Caco-2 (cell line): ENCODE measurements around the gene TENM3. TPM values are rescaled to one million over a fixed set of nuclear protein-coding genes. Genes with fewer than 3 reads are reported as not detected.

Source experiments
- BruUV-seq: library from RNA; stranded (reverse); fragments of 400-500 nt; replicated peaks from 2 replicates; lab custom pipeline; 2021; lab: Mats Ljungman, UMichigan
- CTCF ChIA-PET: fragments of 300-600 bp; sonication (Branson Sonifier 250); formaldehyde crosslinking; loops from one replicate; lab custom pipeline; 2022; ENCODE audit warnings: antibody characterized with exemption; lab: Charles Lee
- POLR2A ChIA-PET: fragments of 300-600 bp; sonication (Branson Sonifier 250); formaldehyde crosslinking; loops from one replicate; lab custom pipeline; 2022; ENCODE audit warnings: antibody characterized with exemption; lab: Charles Lee
- DNase-seq, 2 experiments: peaks; one replicate each; pipeline versions ENCODE4 v3.0.0 to v3.0.0-alpha.2; 2020 to 2022
- H3K27me3 ChIP-seq: replicated peaks from 2 replicates; pipeline ENCODE4 v1.6.0; 2011; ENCODE audit warnings: low read length; ENCODE audit not compliant: control insufficient read depth, insufficient read depth
- H3K36me3 ChIP-seq: 2 replicates; pipeline ENCODE4 v1.5.1; 2011; ENCODE audit warnings: low read length; ENCODE audit not compliant: control insufficient read depth, insufficient read depth
- H3K4me1 ChIP-seq: fragments of 250-450 bp; sonication (Bioruptor Pico); 2 replicates; pipeline ENCODE4 v1.5.1; 2020; ENCODE audit warnings: mild to moderate bottlenecking
- H3K4me3 ChIP-seq: 2 replicates; pipeline ENCODE4 v1.5.1; 2011; ENCODE audit warnings: low read depth, mild to moderate bottlenecking, control low read depth, low read length
- H3K9me3 ChIP-seq: fragments of 250-450 bp; sonication (Bioruptor Pico); 2 replicates; pipeline ENCODE4 v1.5.1; 2020; ENCODE audit warnings: mild to moderate bottlenecking, moderate library complexity
- H3K27ac Mint-ChIP-seq: one replicate; pipeline ENCODE4 v1.8.0; 2022; ENCODE audit warnings: mixed read lengths; ENCODE audit not compliant: unreplicated experiment
- H3K27me3 Mint-ChIP-seq: one replicate; pipeline ENCODE4 v1.8.0; 2022; ENCODE audit warnings: mixed read lengths; ENCODE audit not compliant: insufficient read depth, unreplicated experiment
- H3K36me3 Mint-ChIP-seq: one replicate; pipeline ENCODE4 v1.8.0; 2022; ENCODE audit warnings: mild to moderate bottlenecking, mixed read lengths; ENCODE audit not compliant: insufficient read depth, unreplicated experiment
- H3K4me1 Mint-ChIP-seq: one replicate; pipeline ENCODE4 v1.8.0; 2022; ENCODE audit warnings: low read depth, mixed read lengths; ENCODE audit not compliant: unreplicated experiment
- H3K4me3 Mint-ChIP-seq: one replicate; pipeline ENCODE4 v1.8.0; 2022; ENCODE audit warnings: mild to moderate bottlenecking, moderate library complexity, mixed read lengths; ENCODE audit not compliant: unreplicated experiment
- H3K9me3 Mint-ChIP-seq: one replicate; pipeline ENCODE4 v1.8.0; 2022; ENCODE audit warnings: mixed read lengths; ENCODE audit not compliant: unreplicated experiment
- CTCF ChIP-seq, 2 experiments: fragments of 200-600 bp in 1 of 2; IDR thresholded peaks; 1 replicate in 1 of 2; 2 replicates in 1 of 2; pipeline versions ENCODE4 v1.5.1 to v1.8.0; 2011 to 2022; ENCODE audit warnings: antibody characterized with exemption in 1 of 2, control low read depth in 1 of 2, inconsistent platforms in 1 of 2, low read depth in 1 of 2, low read length in 1 of 2, mild to moderate bottlenecking in 1 of 2, moderate library complexity in 1 of 2; ENCODE audit not compliant: insufficient read depth in 1 of 2, severe bottlenecking in 1 of 2, unreplicated experiment in 1 of 2
- intact Hi-C: fragments of 100-400 bp; cut with micrococcal nuclease; formaldehyde crosslinking; loops from one replicate; pipeline ENCODE4 v1.10.0; 2022; ENCODE audit not compliant: unreplicated experiment
- total RNA-seq: library from RNA; stranded (reverse); gene quantifications from 2 replicates; pipeline ENCODE4 v1.2.3, GENCODE V29; 2022

Gene TENM3
- total RNA-seq, 1 experiment from 2014 or later = 94.7 TPM

DNA sequence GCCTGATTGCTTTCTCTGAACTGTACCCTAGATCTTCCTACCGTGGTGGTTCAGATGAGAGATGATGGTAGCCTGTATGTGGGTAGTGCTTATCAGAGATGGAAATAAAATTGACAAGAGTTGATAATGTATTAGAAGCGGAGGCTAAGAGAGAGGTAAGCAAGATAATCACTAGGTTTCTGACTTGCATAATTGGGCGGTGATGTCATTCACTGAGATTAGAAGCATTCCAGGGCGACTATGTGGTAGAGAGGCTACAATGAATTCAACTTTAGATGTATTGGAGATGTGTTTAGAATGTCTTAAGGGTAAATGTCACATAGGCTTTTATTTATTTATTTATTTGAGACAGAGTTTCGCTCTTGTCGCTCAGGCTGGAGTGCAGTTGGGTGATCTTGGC lies 415 bp upstream of the TENM3 start:
- peak overlapping the region; percentile 86 for H3K4me3 Mint-ChIP-seq
- no TSS peak for BruUV-seq
- CTCF ChIA-PET = no interaction called here

DNA sequence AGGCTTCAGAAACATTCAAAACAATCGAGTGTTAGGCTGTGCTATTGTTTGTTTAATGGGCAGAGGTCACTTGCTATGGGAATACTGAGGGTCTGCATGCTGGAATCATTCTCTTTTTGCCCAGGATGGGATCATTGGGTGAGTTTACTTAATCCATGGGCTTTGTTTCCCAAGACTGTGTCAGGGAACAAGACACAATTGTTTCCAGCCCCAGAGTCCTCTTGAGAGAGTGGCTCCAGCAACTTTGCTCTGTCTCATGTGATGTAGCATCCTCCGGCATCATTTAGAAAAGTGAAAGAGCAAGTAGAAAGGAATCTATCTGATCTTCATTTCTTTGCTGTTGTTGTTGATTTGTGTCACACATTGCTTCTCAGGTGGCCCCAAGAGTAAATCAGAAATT lies 1.8 kb downstream of the TENM3 start:
- H3K27me3 Mint-ChIP-seq = no peaks in the 10 kb centered on the region
- ChIA-PET CTCF (no interaction called here), POLR2A (no interaction called here)
- peak overlapping the region; percentile 68 for H3K4me3 Mint-ChIP-seq
- H3K9me3 Mint-ChIP-seq = peaks cover 10% of the 10 kb centered on the region
- Histone ChIP-seq H3K4me3 (no peak overlapping the region), H3K4me1 (peaks cover 22% of the 10 kb centered on the region), H3K36me3 (no peaks in the 10 kb centered on the region), H3K27me3 (no peaks in the 10 kb centered on the region), H3K9me3 (no peaks in the 10 kb centered on the region)
- H3K36me3 Mint-ChIP-seq = peaks cover 64% of the 10 kb centered on the region
- peak overlapping the region; percentile 60 for H3K27ac Mint-ChIP-seq
- no peak for DNase-seq
- BruUV-seq = no TSS peak
- H3K4me1 Mint-ChIP-seq = peaks cover 40% of the 10 kb centered on the region
- intact Hi-C loops = no loop called here
- no peak for TF ChIP-seq CTCF (IDR thresholded peaks at IDR 0.05; ENCODE audit: insufficient read depth in 1 of 2, low read depth in 1 of 2, low read length in 1 of 2, severe bottlenecking in 1 of 2, unreplicated experiment in 1 of 2)

More for the DNA sequence above, 415 bp upstream of the TENM3 start:
- TF ChIP-seq CTCF (IDR thresholded peaks at IDR 0.05; ENCODE audit: insufficient read depth in 1 of 2, low read depth in 1 of 2, low read length in 1 of 2, severe bottlenecking in 1 of 2, unreplicated experiment in 1 of 2) = no peak
- peaks cover 53% of the 10 kb centered on the region for H3K4me1 Mint-ChIP-seq
- peaks cover 10% of the 10 kb centered on the region for H3K9me3 Mint-ChIP-seq
- H3K27me3 Mint-ChIP-seq = no peaks in the 10 kb centered on the region
- DNase-seq = peak; percentile 64 to 66
- Histone ChIP-seq H3K36me3 (no peaks in the 10 kb centered on the region), H3K4me1 (peaks cover 43% of the 10 kb centered on the region), H3K27me3 (no peaks in the 10 kb centered on the region), H3K9me3 (no peaks in the 10 kb centered on the region), H3K4me3 (no peak overlapping the region)
- intact Hi-C loops = loop anchor here (5.0 kb wide), 1 partner anchor 95 kb away; no protein-coding TSS in a partner anchor
- peaks cover 61% of the 10 kb centered on the region for H3K36me3 Mint-ChIP-seq
- peak overlapping the region; percentile 96 for H3K27ac Mint-ChIP-seq
- POLR2A ChIA-PET = no interaction called here

DNA sequence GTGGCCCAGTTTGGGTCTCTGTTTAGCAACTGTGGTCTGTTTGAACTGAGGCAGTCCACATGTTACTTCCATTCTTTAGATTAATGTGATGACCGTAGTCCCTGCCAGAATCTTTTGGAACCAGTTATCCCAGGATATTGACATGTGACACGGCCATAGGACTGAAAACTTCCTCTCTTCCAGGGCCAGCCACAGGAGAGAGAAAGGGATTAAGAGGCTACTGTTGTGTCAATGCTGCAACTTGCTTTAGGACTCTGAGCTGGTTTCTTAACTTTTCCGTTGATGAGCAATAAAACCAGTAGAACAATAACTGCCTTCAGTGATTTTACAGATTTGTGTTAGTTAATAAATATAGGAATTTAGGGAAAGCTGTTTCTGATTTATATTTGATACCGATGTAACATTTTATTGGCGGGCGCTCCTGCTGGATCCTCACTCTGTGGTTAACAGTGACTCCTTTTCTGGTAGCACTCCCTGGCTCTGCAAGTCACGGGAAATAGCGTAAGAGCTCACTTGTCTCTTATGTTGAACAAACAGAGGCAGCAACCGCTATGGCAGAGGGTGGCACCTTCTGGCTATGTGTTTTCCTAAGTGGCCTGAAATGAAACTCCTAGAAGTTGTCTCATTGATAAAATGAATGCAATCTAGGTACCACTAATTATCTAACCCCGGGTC lies 2.5 kb downstream of the TENM3 start:
- no peak for DNase-seq
- Mint-ChIP-seq H3K36me3 (peaks cover 58% of the 10 kb centered on the region), H3K4me3 (peak overlapping the region; percentile 68), H3K27me3 (no peaks in the 10 kb centered on the region), H3K9me3 (peaks cover 10% of the 10 kb centered on the region), H3K27ac (peak overlapping the region; percentile 76), H3K4me1 (peaks cover 36% of the 10 kb centered on the region)
- Histone ChIP-seq H3K36me3 (no peaks in the 10 kb centered on the region), H3K4me1 (peaks cover 19% of the 10 kb centered on the region), H3K27me3 (no peaks in the 10 kb centered on the region), H3K4me3 (no peak overlapping the region), H3K9me3 (no peaks in the 10 kb centered on the region)
- no TSS peak for BruUV-seq
- TF ChIP-seq CTCF (IDR thresholded peaks at IDR 0.05; ENCODE audit: insufficient read depth in 1 of 2, low read depth in 1 of 2, low read length in 1 of 2, severe bottlenecking in 1 of 2, unreplicated experiment in 1 of 2) = no peak
- CTCF ChIA-PET = no interaction called here
- intact Hi-C loops = no loop called here
- POLR2A ChIA-PET = interaction anchor here (0.5 kb wide), 1 partner anchor 75 kb away, joined by 3 read pairs; no protein-coding TSS in a partner anchor
